Mesothelial cell of epicardium (in vitro differentiated cells): ENCODE results near the gene ISLR2. TPM values are rescaled to one million over a fixed set of nuclear protein-coding genes. Genes with fewer than 3 reads are reported as not detected.

ENCODE experiments used
- DNase-seq, 2 experiments: peaks; one replicate each; pipeline ENCODE4 v3.0.0; 2021; ENCODE audit warnings: low spot score in 2 of 2; ENCODE audit not compliant: unreplicated experiment in 2 of 2
- H3K27ac Mint-ChIP-seq: 2 replicates; pipeline ENCODE4 v1.8.0; 2021; ENCODE audit warnings: mixed read lengths
- H3K27me3 Mint-ChIP-seq: 2 replicates; pipeline ENCODE4 v1.8.0; 2021; ENCODE audit warnings: low read depth, mixed read lengths
- H3K36me3 Mint-ChIP-seq: 2 replicates; pipeline ENCODE4 v1.8.0; 2021; ENCODE audit warnings: mixed read lengths
- H3K4me1 Mint-ChIP-seq: 2 replicates; pipeline ENCODE4 v1.8.0; 2021; ENCODE audit warnings: mixed read lengths
- H3K4me3 Mint-ChIP-seq: 2 replicates; pipeline ENCODE4 v1.8.0; 2021; ENCODE audit warnings: mild to moderate bottlenecking, moderate library complexity, mixed read lengths
- H3K9me3 Mint-ChIP-seq: 2 replicates; pipeline ENCODE4 v1.8.0; 2021; ENCODE audit warnings: mixed read lengths
- CTCF ChIP-seq: fragments of 200-600 bp; sonication (generic); IDR thresholded peaks from one replicate; pipeline ENCODE4 v1.5.0; 2021; ENCODE audit warnings: antibody characterized with exemption; ENCODE audit not compliant: unreplicated experiment
- total RNA-seq: library from RNA; stranded (reverse); gene quantifications from 3 replicates; pipeline ENCODE4 v1.2.1, GENCODE V29; 2021

ISLR2 gene
- total RNA-seq, 1 donor from 2014 or later, result 1.9 TPM

GRCh38 chr15:74136814-74137536 is 6.6 kb downstream of the ISLR2 start:
- Mint-ChIP-seq H3K27ac (peak overlapping the region; percentile 52), H3K4me3 (peak overlapping the region; percentile 68)

GRCh38 chr15:74137537-74137894 is 7.1 kb downstream of the ISLR2 start:
- Mint-ChIP-seq H3K27me3 (peaks cover 80% of the 10 kb centered on the region), H3K27ac (peak overlapping the region; percentile 52), H3K9me3 (no peaks in the 10 kb centered on the region), H3K36me3 (no peaks in the 10 kb centered on the region), H3K4me1 (peaks cover 30% of the 10 kb centered on the region), H3K4me3 (peak overlapping the region; percentile 7)
- no peak for DNase-seq
- TF ChIP-seq CTCF, result no peak

More at GRCh38 chr15:74136814-74137536, 6.6 kb downstream of the ISLR2 start:
- Mint-ChIP-seq H3K9me3 (no peaks in the 10 kb centered on the region), H3K4me1 (peaks cover 30% of the 10 kb centered on the region), H3K27me3 (peaks cover 83% of the 10 kb centered on the region), H3K36me3 (peaks cover 2% of the 10 kb centered on the region)
- no peak for DNase-seq
- TF ChIP-seq CTCF, result no peak

GRCh38 chr15:74138642-74139041 is 8.3 kb downstream of the ISLR2 start:
- H3K9me3 Mint-ChIP-seq, result no peaks in the 10 kb centered on the region

GRCh38 chr15:74141591-74141990 is 11.2 kb downstream of the ISLR2 start:
- Mint-ChIP-seq H3K36me3 (no peaks in the 10 kb centered on the region), H3K4me1 (peaks cover 16% of the 10 kb centered on the region), H3K9me3 (no peaks in the 10 kb centered on the region), H3K27ac (no peak overlapping the region), H3K27me3 (peaks cover 64% of the 10 kb centered on the region), H3K4me3 (no peak overlapping the region)
- no peak for TF ChIP-seq CTCF
- no peak for DNase-seq

More at GRCh38 chr15:74138642-74139041, 8.3 kb downstream of the ISLR2 start:
- Mint-ChIP-seq H3K27me3 (peaks cover 70% of the 10 kb centered on the region), H3K4me3 (no peak overlapping the region), H3K27ac (no peak overlapping the region), H3K4me1 (peaks cover 30% of the 10 kb centered on the region), H3K36me3 (no peaks in the 10 kb centered on the region)
- DNase-seq, result no peak
- TF ChIP-seq CTCF, result no peak

GRCh38 chr15:74144153-74144775 is 13.9 kb downstream of the ISLR2 start:
- Mint-ChIP-seq H3K36me3 (no peaks in the 10 kb centered on the region), H3K4me3 (no peak overlapping the region), H3K27ac (no peak overlapping the region), H3K27me3 (peaks cover 57% of the 10 kb centered on the region), H3K9me3 (peaks cover 4% of the 10 kb centered on the region), H3K4me1 (peaks cover 4% of the 10 kb centered on the region)
- TF ChIP-seq CTCF, result no peak
- no peak for DNase-seq
